Stimulated activated naive CD8-positive, alpha-beta T cell treated with anti-CD3 and anti-CD28 coated beads, Interleukin-15, Interleukin-2, amounts not matched to agents 100 ng/mL and 50 ng/mL, for 24 hours (primary cell): ENCODE data around the gene S100B.
"Not testable (repeated sequence)": the region's sequence is repeated elsewhere in the genome, so short reads cannot be mapped to it uniquely, and the experiment has no call there.

Source experiments
- H3K27ac Mint-ChIP-seq: one replicate; pipeline ENCODE4 v1.8.0; 2021; ENCODE audit warnings: mild to moderate bottlenecking, mixed read lengths
- H3K27me3 Mint-ChIP-seq: one replicate; pipeline ENCODE4 v1.8.0; 2021; ENCODE audit warnings: mixed read lengths
- H3K36me3 Mint-ChIP-seq: one replicate; pipeline ENCODE4 v1.8.0; 2021; ENCODE audit warnings: low read depth, mixed read lengths
- H3K4me1 Mint-ChIP-seq: one replicate; pipeline ENCODE4 v1.8.0; 2021; ENCODE audit warnings: low read depth, mixed read lengths
- H3K4me3 Mint-ChIP-seq: one replicate; pipeline ENCODE4 v1.8.0; 2021; ENCODE audit warnings: mild to moderate bottlenecking, mixed read lengths
- H3K9me3 Mint-ChIP-seq: one replicate; pipeline ENCODE4 v1.8.0; 2021; ENCODE audit warnings: mixed read lengths

Gene S100B

DNA sequence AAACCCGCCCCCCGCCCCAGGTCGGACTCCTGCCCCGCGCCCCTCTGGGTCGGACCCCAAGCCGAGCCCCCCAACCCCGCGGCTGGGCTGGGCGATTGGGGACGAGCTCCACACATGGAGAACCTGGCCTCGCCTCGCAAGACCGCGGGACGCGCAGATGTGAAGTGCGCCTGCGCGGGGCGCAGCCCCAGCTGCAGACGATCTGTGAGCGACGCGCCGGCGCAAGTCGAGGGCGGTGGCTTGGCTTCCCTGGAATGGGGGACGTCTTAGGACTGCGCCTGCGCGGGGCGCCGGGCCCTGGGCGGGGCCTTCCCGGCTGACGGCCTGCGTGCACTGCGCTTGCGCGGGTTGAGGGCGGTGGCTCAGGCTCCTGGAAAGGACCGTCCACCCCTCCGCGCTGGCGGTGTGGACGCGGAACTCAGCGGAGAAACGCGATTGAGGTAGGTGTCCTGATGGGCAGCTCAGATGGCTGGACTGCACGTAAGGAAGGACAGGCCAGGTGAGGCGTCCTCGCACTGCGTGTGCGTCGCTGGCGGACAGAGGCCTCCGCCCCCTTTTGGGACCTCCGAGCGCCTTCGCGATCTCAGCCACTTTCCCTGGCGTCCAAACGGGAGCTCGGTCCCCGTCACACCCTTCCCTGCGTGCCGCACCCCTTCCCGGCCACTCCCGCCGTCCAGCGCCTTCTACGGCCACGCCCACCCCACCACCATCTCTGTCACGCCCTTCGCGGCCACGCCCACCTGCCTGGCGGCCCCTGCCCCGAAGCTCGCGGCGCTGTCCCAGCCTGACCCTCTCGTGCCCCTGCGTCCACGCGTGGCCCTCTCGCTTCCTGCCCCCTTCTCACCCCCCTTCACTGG is 30.7 kb upstream of the S100B start, which contains the start of gene PRMT2:
Gene PRMT2 (plus strand): TSS at position 351 of the 857 bp plus-strand sequence. CDS start 1,278 bp downstream, outside the sequence.
- H3K9me3 Mint-ChIP-seq, result peaks cover 4% of the 10 kb centered on the region
- peak within 1 kb of the TSS; percentile 96 for H3K27ac Mint-ChIP-seq

GRCh38 chr21:46634966-46635323 is 30.1 kb upstream of the S100B start:
- Mint-ChIP-seq H3K4me1 (peaks cover 66% of the 10 kb centered on the region), H3K27me3 (no peaks in the 10 kb centered on the region), H3K4me3 (peak overlapping the region; percentile 93), H3K9me3 (peaks cover 4% of the 10 kb centered on the region), H3K27ac (peak overlapping the region; percentile 96), H3K36me3 (peaks cover 5% of the 10 kb centered on the region)

More for the DNA sequence above, 30.7 kb upstream of the S100B start, which contains the start of gene PRMT2:
- peaks cover 11% of the 10 kb centered on the region for H3K36me3 Mint-ChIP-seq
- no peaks in the 10 kb centered on the region for H3K27me3 Mint-ChIP-seq
- peak within 1 kb of the TSS; percentile 93 for H3K4me3 Mint-ChIP-seq
- H3K4me1 Mint-ChIP-seq, result peaks cover 72% of the 10 kb centered on the region

DNA sequence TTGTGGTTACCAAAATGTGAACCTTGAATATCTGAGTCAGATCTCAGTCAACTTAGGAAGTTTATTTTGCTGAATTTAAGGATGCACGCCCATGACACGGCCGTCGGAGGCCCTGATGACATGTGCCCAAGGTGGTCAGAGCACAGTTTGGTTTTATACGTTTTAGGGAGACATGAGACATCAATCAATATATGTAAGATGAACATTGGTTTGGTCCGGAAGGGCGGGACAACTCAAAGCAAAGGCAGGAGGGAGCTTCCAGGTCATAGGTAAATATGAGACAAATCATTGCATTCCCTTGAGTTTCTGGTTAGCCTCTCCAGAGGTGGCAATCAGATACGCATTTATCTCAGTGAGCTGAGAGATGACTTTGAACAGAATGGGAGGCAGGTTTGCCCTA is 29.5 kb upstream of the S100B start:
- Mint-ChIP-seq H3K27me3 (no peaks in the 10 kb centered on the region), H3K4me1 (peaks cover 61% of the 10 kb centered on the region), H3K4me3 (peak overlapping the region; percentile 93), H3K9me3 (peaks cover 4% of the 10 kb centered on the region), H3K36me3 (no peaks in the 10 kb centered on the region), H3K27ac (peak overlapping the region; percentile 96)

GRCh38 chr21:46633566-46633965 is 28.7 kb upstream of the S100B start:
- H3K4me1 Mint-ChIP-seq, result peaks cover 52% of the 10 kb centered on the region
- H3K4me3 Mint-ChIP-seq, result peak overlapping the region; percentile 93
- H3K36me3 Mint-ChIP-seq, result no peaks in the 10 kb centered on the region
- peak overlapping the region; percentile 96 for H3K27ac Mint-ChIP-seq
- no peaks in the 10 kb centered on the region for H3K27me3 Mint-ChIP-seq
- H3K9me3 Mint-ChIP-seq, result peaks cover 4% of the 10 kb centered on the region

DNA sequence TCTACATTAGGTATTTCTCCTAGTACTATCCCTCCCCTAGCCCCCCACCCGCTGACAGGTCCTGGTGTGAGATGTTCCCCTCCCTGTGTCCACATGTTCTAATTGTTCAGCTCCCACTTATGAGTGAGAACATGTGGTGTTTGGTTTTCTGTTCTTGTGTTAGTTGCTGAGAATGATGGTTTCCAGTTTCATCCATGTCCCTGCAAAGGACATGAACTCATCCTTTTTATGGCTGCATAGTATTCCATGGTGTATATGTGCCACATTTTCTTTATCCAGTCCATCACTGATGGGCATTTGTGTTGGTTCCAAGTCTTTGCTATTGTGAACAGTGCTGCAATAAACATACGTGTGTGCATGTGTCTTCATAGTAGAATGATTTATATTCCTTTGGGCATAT is 26.0 kb upstream of the S100B start:
- H3K4me3 Mint-ChIP-seq, H3K9me3 Mint-ChIP-seq, H3K36me3 Mint-ChIP-seq, H3K27ac Mint-ChIP-seq, H3K27me3 Mint-ChIP-seq: not testable (repeated sequence)
- H3K4me1 Mint-ChIP-seq, result peaks cover 45% of the 10 kb centered on the region

- no peak overlapping the region for H3K4me3 Mint-ChIP-seq
- H3K27ac Mint-ChIP-seq, result no peak overlapping the region
- H3K27me3 Mint-ChIP-seq, result no peaks in the 10 kb centered on the region
- peaks cover 10% of the 10 kb centered on the region for H3K9me3 Mint-ChIP-seq
- peaks cover 9% of the 10 kb centered on the region for H3K36me3 Mint-ChIP-seq
- peaks cover 33% of the 10 kb centered on the region for H3K4me1 Mint-ChIP-seq
These were observed 24.0 kb upstream of the S100B start for GRCh38 chr21:46628868-46629267.

DNA sequence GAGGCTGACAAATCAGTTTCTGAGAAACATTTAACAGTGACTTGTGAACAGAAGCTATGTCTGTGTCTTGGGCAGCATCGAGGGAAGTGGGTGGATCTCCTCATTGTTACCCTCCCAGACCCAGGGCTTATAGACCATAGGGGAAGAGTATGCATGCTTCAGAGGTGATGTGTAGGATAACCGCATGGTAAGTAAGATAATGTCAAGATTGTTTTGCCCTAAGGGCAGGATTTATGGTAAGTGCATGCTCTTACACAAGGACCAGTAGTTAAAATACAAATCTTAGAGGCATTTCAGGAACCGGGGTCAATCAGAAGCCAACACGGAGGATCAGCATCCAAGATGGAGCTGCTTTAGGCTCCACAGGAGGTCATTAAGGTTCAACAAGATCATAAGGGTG is 22.8 kb upstream of the S100B start:
- Mint-ChIP-seq H3K36me3 (peaks cover 10% of the 10 kb centered on the region), H3K4me1 (peaks cover 27% of the 10 kb centered on the region), H3K27me3 (no peaks in the 10 kb centered on the region), H3K4me3 (no peak overlapping the region), H3K27ac (no peak overlapping the region), H3K9me3 (peaks cover 10% of the 10 kb centered on the region)

- H3K27ac Mint-ChIP-seq, result peak overlapping the region; percentile 45
- no peaks in the 10 kb centered on the region for H3K27me3 Mint-ChIP-seq
- H3K9me3 Mint-ChIP-seq, result peaks cover 10% of the 10 kb centered on the region
- no peak overlapping the region for H3K4me3 Mint-ChIP-seq
- H3K4me1 Mint-ChIP-seq, result peaks cover 30% of the 10 kb centered on the region
- H3K36me3 Mint-ChIP-seq, result peaks cover 12% of the 10 kb centered on the region
These were observed 22.2 kb upstream of the S100B start for GRCh38 chr21:46626975-46627501.

DNA sequence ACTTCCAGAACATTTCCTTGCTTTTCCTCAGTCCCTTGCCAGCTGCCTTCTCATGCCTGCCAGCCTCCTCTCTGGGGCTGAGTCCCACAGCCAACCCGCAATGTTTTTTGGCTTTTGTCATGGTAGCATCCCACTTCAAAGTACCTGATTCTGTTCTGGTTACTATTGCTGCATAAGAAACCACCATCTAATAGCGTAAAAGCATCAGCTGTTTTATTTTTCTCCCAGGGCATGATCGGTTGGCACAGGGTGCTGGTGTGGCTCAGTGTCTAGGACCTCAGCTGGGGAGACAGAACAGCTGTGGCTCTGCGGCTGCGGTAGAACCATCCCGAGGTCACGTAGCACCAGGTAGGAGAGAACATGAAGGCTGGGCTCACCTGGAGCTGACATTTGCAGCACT is 21.7 kb upstream of the S100B start:
- peak overlapping the region; percentile 4 for H3K4me3 Mint-ChIP-seq
- no peaks in the 10 kb centered on the region for H3K27me3 Mint-ChIP-seq
- H3K4me1 Mint-ChIP-seq, result peaks cover 35% of the 10 kb centered on the region
- peaks cover 12% of the 10 kb centered on the region for H3K36me3 Mint-ChIP-seq
- H3K9me3 Mint-ChIP-seq, result peaks cover 8% of the 10 kb centered on the region
- H3K27ac Mint-ChIP-seq, result peak overlapping the region; percentile 45

DNA sequence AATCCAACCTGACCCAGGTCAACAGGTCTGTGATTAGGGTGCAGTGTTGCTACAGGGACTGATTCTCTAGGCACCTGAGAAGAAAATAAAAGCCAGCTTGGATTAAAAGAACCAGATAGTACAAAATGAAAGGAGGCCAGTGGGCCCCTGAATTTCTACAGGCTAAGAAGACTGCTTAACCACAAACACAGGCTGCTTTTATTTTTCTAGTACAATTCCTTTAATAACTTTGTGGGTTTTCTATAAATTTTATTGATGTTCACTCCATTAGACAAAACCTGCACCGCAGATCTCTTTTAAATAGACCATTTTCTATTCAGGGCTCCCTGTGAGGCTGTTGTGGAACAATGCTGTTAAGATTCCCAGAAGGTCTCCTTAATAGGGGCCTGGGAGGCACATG is 20.9 kb upstream of the S100B start:
- Mint-ChIP-seq H3K9me3 (peaks cover 5% of the 10 kb centered on the region), H3K4me1 (peaks cover 43% of the 10 kb centered on the region), H3K36me3 (peaks cover 12% of the 10 kb centered on the region), H3K27ac (no peak overlapping the region), H3K27me3 (no peaks in the 10 kb centered on the region), H3K4me3 (no peak overlapping the region)

- peaks cover 54% of the 10 kb centered on the region for H3K4me1 Mint-ChIP-seq
- no peak overlapping the region for H3K27ac Mint-ChIP-seq
- H3K36me3 Mint-ChIP-seq, result peaks cover 12% of the 10 kb centered on the region
- H3K9me3 Mint-ChIP-seq, result peaks cover 10% of the 10 kb centered on the region
- no peak overlapping the region for H3K4me3 Mint-ChIP-seq
- no peaks in the 10 kb centered on the region for H3K27me3 Mint-ChIP-seq
These were observed 19.2 kb upstream of the S100B start for GRCh38 chr21:46624050-46624449.

DNA sequence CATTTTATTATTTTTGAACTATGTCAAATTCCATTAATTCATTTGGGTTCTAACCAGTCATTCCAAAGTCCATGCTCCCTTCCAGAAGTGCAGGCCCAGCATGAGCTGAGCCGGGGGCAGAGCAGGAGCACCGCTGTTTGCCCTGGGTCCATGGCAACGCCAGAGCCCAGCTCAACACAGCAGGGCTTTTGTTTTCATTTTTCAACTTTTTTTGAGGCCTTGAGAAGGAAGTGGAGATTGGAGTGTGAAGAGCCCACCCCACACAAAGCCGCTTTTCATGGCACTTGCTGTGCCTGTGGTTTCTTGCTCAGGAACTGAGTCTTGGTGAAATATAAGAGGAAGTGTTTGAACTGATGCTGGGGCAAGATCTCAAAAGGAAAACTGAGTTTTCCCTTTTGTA is 17.3 kb upstream of the S100B start:
- Mint-ChIP-seq H3K4me3 (peak overlapping the region; percentile 55), H3K27ac (peak overlapping the region; percentile 88), H3K36me3 (peaks cover 11% of the 10 kb centered on the region), H3K9me3 (peaks cover 10% of the 10 kb centered on the region), H3K4me1 (peaks cover 46% of the 10 kb centered on the region), H3K27me3 (no peaks in the 10 kb centered on the region)

- H3K36me3 Mint-ChIP-seq, result peaks cover 8% of the 10 kb centered on the region
- peak overlapping the region; percentile 88 for H3K27ac Mint-ChIP-seq
- no peaks in the 10 kb centered on the region for H3K27me3 Mint-ChIP-seq
- peaks cover 10% of the 10 kb centered on the region for H3K9me3 Mint-ChIP-seq
- no peak overlapping the region for H3K4me3 Mint-ChIP-seq
- H3K4me1 Mint-ChIP-seq, result peaks cover 40% of the 10 kb centered on the region
These were observed 16.7 kb upstream of the S100B start for GRCh38 chr21:46621457-46622182.

DNA sequence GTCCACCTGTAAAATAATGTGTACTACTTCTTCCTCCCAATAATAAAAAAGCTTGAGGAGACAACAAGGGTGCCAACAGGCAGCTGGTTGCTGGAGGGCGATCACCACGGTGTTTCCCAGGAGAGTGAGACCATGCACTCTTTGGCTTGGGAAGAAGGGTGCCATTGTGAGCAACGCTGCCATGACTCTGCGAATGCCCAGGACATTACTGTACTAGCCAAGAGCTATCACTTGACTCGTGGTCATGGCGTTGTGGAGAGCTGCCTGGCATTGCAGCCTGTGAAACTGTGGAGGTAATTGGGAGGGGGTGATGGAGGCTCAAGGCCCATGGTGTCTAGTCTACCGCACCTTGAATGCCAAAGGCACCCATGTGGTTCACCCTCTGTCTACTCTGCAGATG is 16.0 kb upstream of the S100B start:
- H3K27ac Mint-ChIP-seq, result no peak overlapping the region
- peaks cover 8% of the 10 kb centered on the region for H3K36me3 Mint-ChIP-seq
- peaks cover 36% of the 10 kb centered on the region for H3K4me1 Mint-ChIP-seq
- H3K27me3 Mint-ChIP-seq, result no peaks in the 10 kb centered on the region
- H3K4me3 Mint-ChIP-seq, result no peak overlapping the region
- peaks cover 10% of the 10 kb centered on the region for H3K9me3 Mint-ChIP-seq

GRCh38 chr21:46619846-46620245 is 15.0 kb upstream of the S100B start:
- Mint-ChIP-seq H3K4me1 (peaks cover 36% of the 10 kb centered on the region), H3K4me3 (no peak overlapping the region), H3K27ac (peak overlapping the region; percentile 10)

More at GRCh38 chr21:46619846-46620245, 15.0 kb upstream of the S100B start:
- Mint-ChIP-seq H3K27me3 (no peaks in the 10 kb centered on the region), H3K36me3 (peaks cover 3% of the 10 kb centered on the region), H3K9me3 (peaks cover 5% of the 10 kb centered on the region)
